HG02840 (cell line): ENCODE data around the gene CCDC3.

Experiments
- ATAC-seq: cut with Tn5 transposase; IDR thresholded peaks from one replicate; pipeline ENCODE4 v1.9.1; 2021; ENCODE audit warnings: mild to moderate bottlenecking, moderate library complexity, moderate number of reproducible peaks; ENCODE audit not compliant: unreplicated experiment, low FRiP score

The CCDC3 gene

DNA sequence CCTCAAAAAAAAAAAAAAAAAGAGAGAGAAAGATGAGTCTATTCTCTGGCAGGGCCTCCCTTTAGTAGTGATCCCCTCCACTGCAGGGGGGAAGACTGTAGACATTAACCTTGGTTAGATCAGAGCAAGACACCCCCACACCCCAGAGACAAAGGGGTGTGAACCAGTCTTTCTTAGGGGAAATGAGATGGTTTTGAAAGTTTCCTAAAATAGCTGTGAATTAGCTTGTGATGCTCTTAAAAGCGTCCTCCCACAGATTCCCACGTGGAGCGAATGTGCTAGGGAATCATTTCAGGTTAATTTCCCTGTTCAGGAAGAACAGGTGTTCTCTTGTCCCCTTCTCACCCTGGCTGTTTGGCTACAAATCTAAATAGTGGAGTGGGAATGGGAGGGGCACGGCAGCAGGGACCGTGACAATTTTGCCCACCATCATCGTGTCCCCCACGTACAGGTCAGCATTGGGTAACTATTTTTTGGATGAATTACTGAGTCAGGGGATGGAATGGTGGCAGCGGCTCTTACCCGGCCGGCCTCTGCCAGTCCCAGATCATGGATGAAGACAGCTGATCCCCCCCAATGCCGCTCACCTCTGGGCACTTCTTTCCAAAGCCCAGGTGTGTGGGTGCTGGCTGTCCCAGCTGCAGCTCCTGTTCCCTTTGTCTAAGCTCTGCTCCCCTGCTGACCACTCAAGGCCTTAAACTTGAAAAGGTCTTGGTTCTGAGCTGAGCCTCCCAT is 152.9 kb downstream of the CCDC3 start:
- no peak for ATAC-seq

DNA sequence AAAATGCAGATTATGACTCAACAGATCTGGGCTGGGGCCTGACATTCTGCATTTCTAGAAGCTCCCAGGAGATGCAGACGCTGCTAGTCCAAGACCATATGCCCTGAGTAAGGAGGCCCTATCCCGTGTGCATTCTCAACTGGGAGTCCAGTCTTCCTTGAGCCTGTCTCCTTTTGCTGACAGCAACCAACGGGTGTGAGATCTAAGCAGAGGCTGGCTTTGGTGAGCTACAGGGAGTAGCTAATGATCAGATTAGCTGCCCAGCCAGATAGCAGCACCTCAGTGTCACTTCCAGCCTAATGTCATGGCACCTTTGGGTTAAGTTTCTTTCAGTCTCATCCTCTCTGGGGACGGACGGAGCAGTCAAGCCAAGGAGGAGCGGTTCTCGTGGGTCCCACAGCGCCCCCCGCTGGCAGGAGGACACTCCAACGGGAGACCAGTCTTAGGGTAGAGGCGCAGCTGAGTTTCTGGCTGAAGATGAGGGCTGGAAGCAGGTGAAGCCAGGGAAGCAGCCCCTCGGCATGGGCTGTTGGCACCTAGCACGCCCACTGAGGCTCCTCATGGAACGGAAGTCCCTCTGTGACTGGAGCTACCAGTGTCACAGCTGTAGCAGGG is 154.0 kb downstream of the CCDC3 start:
- ATAC-seq, result no peak

DNA sequence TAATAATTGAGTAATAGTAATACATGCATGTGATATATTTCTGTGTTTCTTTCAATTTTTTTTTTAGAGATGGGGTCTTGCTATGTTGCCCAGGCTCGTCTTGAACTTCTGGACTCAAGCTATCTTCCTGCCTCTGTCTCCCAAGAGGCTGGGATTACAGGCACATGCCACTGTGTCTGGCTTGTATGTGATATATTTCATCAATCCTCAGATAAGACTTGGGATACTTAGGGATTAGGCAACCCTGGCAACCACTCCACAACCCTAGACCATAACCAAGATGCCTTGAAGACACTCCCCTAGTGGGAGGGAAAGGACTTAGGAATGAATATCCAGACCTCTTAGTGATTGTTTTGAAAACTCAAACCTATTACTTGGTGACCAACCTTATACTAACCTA is 154.8 kb downstream of the CCDC3 start:
- no peak for ATAC-seq
